ENCODE results near the gene OR6K3. TPM values are rescaled to one million over a fixed set of nuclear protein-coding genes. Genes with fewer than 3 reads are reported as not detected.

OR6K3 gene
- total RNA-seq, 4 donors from 2014 or later = 0.35 TPM; not detected in 3

DNA sequence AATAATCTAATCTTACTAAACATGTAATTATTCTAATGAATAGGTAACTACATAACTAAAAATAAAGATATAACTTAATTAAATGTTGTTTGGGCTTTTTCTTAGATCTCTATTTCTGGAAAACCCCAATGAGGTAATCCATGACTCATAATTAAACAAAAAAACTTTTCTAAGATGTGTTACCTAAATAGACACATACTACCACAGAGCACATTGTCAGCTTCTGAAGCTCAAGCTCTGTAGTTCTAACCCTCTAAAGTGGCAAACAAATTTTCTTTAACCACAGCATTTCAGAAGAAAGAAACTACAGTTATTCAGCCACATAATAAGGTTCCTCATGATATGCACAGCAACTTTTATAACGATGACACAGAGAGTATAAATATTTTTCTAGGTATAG, 4.2 kb downstream of the OR6K3 start:
- H3K4me3 ChIP-seq = no peak overlapping the region
- H3K27me3 ChIP-seq = no peaks in the 10 kb centered on the region
- 80 to 100% methylated on average over 1 of the region's 1 CpG for WGBS, 2 donors (ENCODE audit: low coverage in 1 of 2)
- no peaks in the 10 kb centered on the region for H3K9me3 ChIP-seq
- no peak overlapping the region for H3K27ac ChIP-seq
- no peak for ATAC-seq
- H3K36me3 ChIP-seq = no peaks in the 10 kb centered on the region
- H3K4me1 ChIP-seq = no peaks in the 10 kb centered on the region
- TF ChIP-seq POLR2AphosphoS5 (IDR thresholded peaks at IDR 0.05) = no peak
- no peak for TF ChIP-seq EP300 (IDR thresholded peaks at IDR 0.05)
- TF ChIP-seq POLR2A (IDR thresholded peaks at IDR 0.05) = no peak
- TF ChIP-seq, protein P1, sequence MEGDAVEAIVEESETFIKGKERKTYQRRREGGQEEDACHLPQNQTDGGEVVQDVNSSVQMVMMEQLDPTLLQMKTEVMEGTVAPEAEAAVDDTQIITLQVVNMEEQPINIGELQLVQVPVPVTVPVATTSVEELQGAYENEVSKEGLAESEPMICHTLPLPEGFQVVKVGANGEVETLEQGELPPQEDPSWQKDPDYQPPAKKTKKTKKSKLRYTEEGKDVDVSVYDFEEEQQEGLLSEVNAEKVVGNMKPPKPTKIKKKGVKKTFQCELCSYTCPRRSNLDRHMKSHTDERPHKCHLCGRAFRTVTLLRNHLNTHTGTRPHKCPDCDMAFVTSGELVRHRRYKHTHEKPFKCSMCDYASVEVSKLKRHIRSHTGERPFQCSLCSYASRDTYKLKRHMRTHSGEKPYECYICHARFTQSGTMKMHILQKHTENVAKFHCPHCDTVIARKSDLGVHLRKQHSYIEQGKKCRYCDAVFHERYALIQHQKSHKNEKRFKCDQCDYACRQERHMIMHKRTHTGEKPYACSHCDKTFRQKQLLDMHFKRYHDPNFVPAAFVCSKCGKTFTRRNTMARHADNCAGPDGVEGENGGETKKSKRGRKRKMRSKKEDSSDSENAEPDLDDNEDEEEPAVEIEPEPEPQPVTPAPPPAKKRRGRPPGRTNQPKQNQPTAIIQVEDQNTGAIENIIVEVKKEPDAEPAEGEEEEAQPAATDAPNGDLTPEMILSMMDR (IDR thresholded peaks at IDR 0.05) = no peak

DNA sequence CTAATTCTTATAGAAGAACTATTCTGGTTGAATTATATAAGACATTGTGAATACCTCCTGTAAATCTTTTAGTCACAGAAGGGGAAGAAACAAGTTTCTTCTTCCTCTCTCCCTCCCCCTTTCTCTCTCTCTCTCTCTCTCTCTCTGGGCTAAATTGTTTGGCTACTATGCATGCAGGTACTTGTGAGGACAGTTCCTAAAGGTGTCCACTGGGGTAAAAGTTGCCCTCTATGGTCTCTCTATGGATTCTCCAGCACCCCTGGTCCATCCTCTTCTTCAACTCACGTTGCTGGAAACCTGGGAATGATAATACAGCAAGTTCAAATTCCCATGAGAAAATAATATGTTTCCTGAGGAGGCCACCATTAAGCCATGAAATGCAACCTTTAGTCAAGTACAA, 5.8 kb downstream of the OR6K3 start:
- H3K4me3 ChIP-seq = no peak overlapping the region
- no peak for TF ChIP-seq POLR2A (IDR thresholded peaks at IDR 0.05)
- WGBS, 2 donors (ENCODE audit: low coverage in 1 of 2) = 25 to 67% methylated on average over 1 of the region's 1 CpG
- no peak overlapping the region for H3K27ac ChIP-seq
- H3K4me1 ChIP-seq = no peaks in the 10 kb centered on the region
- no peaks in the 10 kb centered on the region for H3K27me3 ChIP-seq
- no peaks in the 10 kb centered on the region for H3K36me3 ChIP-seq
- ATAC-seq = no peak
- no peaks in the 10 kb centered on the region for H3K9me3 ChIP-seq

DNA sequence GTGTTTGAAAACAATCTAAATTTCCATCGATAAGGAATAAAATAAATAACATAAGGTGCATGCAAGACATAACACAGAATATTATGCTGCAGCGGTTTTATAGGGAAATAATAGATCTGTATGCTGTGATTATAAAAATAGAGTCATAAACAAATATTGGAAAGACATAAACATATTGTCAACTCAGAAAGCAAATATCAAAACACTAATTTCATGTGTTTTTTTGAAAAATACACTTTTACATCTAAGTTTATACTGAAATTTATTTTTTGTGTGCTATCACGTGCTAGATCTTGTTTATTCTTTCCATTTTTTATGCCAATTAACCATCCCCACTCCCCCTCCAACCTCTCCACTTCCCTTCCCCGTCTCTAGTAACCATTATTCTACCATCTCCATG, 9.4 kb downstream of the OR6K3 start:
- TF ChIP-seq POLR2AphosphoS5 (IDR thresholded peaks at IDR 0.05) = no peak
- TF ChIP-seq POLR2A (IDR thresholded peaks at IDR 0.05) = no peak
- TF ChIP-seq EP300 (IDR thresholded peaks at IDR 0.05) = no peak
- TF ChIP-seq, protein P1 (IDR thresholded peaks at IDR 0.05) = no peak
- Histone ChIP-seq H3K4me3 (no peak overlapping the region), H3K27ac (no peak overlapping the region), H3K27me3 (no peaks in the 10 kb centered on the region), H3K36me3 (no peaks in the 10 kb centered on the region), H3K9me3 (no peaks in the 10 kb centered on the region), H3K4me1 (no peaks in the 10 kb centered on the region)
- WGBS, 2 donors (ENCODE audit: low coverage in 1 of 2) = 49 to 57% methylated on average over 4 of the region's 4 CpGs
- no peak for ATAC-seq

DNA sequence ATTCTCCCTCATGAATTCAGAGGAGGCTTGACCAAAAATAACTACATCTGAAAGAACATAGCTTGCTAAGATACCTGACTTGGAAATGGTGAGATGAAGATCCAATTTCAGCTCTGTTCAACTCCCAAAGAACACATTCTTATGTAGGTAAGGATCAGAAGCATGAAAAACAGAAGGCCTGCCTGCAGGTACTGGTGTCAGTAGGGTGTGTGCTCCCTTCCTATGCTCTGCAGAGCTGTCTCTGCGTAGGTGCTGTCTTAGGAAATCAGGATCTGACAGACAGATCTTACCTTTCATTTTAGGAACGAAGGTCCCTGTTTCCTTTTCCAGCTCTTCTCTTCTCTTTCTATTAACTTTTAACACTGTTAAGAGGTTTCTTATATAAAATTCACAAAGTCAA, 14.4 kb downstream of the OR6K3 start:
- TF ChIP-seq POLR2A (IDR thresholded peaks at IDR 0.05) (no peak), POLR2AphosphoS5 (IDR thresholded peaks at IDR 0.05) (no peak), EP300 (IDR thresholded peaks at IDR 0.05) (no peak)
- TF ChIP-seq, protein P1 (IDR thresholded peaks at IDR 0.05) = no peak
- WGBS, 2 donors (ENCODE audit: low coverage in 1 of 2) = 52 to 71% methylated on average over 2 of the region's 2 CpGs
- no peaks in the 10 kb centered on the region for H3K9me3 ChIP-seq
- no peak overlapping the region for H3K4me3 ChIP-seq
- H3K27ac ChIP-seq = no peak overlapping the region
- H3K27me3 ChIP-seq = no peaks in the 10 kb centered on the region
- no peaks in the 10 kb centered on the region for H3K36me3 ChIP-seq
- H3K4me1 ChIP-seq = no peaks in the 10 kb centered on the region
- no peak for ATAC-seq

DNA sequence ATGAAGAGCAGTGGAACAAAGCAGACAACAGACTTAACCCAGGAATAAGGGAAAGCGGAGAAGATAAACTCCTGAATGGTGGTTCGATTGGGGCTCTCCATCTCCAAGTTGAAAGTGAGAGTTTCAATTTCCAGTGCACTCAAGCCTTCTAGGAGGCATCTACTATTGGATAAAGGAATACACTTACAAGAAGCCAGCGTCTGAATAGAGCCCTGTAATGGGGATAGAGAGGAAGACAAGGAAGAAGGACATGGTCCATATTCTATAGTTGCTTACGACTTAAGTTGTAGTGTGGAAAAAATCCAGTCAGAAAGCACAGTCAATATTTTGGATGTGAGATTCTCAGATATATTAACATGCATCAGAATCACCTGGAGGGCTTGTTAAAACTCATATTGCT, 20.0 kb downstream of the OR6K3 start, which contains the start of gene OR6K2:
OR6K2 (minus strand) TSS at position 101 of the 400 bp plus-strand sequence; CDS start at position 101, 0 bp downstream.
- TF ChIP-seq EP300 (IDR thresholded peaks at IDR 0.05) (no peak), POLR2A (IDR thresholded peaks at IDR 0.05) (no peak), POLR2AphosphoS5 (IDR thresholded peaks at IDR 0.05) (no peak)
- TF ChIP-seq, protein P1 (IDR thresholded peaks at IDR 0.05) = no peak
- Histone ChIP-seq H3K36me3 (no peaks in the 10 kb centered on the region), H3K4me1 (no peaks in the 10 kb centered on the region), H3K9me3 (no peaks in the 10 kb centered on the region), H3K27ac (no peak within 1 kb of the TSS), H3K27me3 (no peaks in the 10 kb centered on the region), H3K4me3 (no peak within 1 kb of the TSS)
- WGBS, 2 donors (ENCODE audit: low coverage in 1 of 2) = 82 to 86% methylated on average over 2 to 4 of the region's 4 CpGs
- no peak for ATAC-seq
